Erythroblast (primary cell): ENCODE measurements around the gene TUBB6.

Experiments used
- GATA1 ChIP-seq: IDR thresholded peaks from 2 replicates; pipeline ENCODE4 v1.6.1; 2011; ENCODE audit warnings: low read depth, mild to moderate bottlenecking, control low read depth, low read length, moderate library complexity
- POLR2A ChIP-seq: IDR thresholded peaks from 2 replicates; pipeline ENCODE4 v1.6.1; 2011; ENCODE audit warnings: mild to moderate bottlenecking, low read length

- TF ChIP-seq POLR2A: no peak
- no peak for TF ChIP-seq GATA1
These were observed 54.6 kb downstream of the TUBB6 start for GRCh38 chr18:12362473-12363174.
